Transverse colon (tissue), 4 donors: ENCODE results near the gene THAP9.

Source experiments
- EP300 ChIP-seq: sonication (generic); formaldehyde crosslinking; IDR thresholded peaks from one replicate; pipeline ENCODE4 v1.6.1; 2017; ENCODE audit warnings: antibody characterized with exemption, low read depth
- POLR2A ChIP-seq: fragments of 450-650 bp; IDR thresholded peaks from one replicate; pipeline ENCODE4 v1.6.1; 2016; ENCODE audit warnings: antibody characterized with exemption, mild to moderate bottlenecking, moderate library complexity
- POLR2AphosphoS5 ChIP-seq, 3 donors: sonication (generic); formaldehyde crosslinking; IDR thresholded peaks; one replicate each; pipeline ENCODE4 v1.6.1; 2016; ENCODE audit warnings: antibody characterized with exemption in 3 of 3
- TF ChIP-seq, protein P1 (sequence below), 5 experiments: fragments of 200-600 bp in 3 of 5; fragments of 450-650 bp in 2 of 5; sonication (generic) in 3 of 5; IDR thresholded peaks; 1 replicate in 2 of 5; 2 replicates in 3 of 5; pipeline ENCODE4 v1.5.1; 2016 to 2017; ENCODE audit warnings: antibody characterized with exemption in 5 of 5, inconsistent platforms in 3 of 5, mild to moderate bottlenecking in 2 of 5, moderate library complexity in 1 of 5

DNA sequence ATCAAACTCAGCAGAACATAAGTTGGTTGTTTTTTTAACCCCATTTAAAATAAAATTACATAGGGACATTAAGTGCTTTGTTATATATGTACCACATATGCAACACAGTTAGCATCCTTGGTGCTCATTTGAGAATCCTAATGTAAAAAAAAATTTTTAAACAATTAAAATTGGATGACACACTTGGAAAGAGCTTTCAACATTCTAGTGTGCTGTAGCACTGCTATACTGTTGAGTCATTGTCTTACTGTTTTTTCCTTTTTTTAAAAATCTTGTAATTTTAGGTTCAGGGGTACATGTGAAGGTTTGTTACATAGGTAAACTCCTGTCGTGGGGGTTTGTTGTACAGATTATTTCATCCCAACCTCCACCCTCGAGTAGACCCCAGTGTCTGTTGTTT is 12.8 kb downstream of the THAP9 start:
- TF ChIP-seq, protein P1, sequence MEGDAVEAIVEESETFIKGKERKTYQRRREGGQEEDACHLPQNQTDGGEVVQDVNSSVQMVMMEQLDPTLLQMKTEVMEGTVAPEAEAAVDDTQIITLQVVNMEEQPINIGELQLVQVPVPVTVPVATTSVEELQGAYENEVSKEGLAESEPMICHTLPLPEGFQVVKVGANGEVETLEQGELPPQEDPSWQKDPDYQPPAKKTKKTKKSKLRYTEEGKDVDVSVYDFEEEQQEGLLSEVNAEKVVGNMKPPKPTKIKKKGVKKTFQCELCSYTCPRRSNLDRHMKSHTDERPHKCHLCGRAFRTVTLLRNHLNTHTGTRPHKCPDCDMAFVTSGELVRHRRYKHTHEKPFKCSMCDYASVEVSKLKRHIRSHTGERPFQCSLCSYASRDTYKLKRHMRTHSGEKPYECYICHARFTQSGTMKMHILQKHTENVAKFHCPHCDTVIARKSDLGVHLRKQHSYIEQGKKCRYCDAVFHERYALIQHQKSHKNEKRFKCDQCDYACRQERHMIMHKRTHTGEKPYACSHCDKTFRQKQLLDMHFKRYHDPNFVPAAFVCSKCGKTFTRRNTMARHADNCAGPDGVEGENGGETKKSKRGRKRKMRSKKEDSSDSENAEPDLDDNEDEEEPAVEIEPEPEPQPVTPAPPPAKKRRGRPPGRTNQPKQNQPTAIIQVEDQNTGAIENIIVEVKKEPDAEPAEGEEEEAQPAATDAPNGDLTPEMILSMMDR (IDR thresholded peaks at IDR 0.05) = no peak
- TF ChIP-seq POLR2A (no peak), POLR2AphosphoS5 (IDR thresholded peaks at IDR 0.05) (no peak), EP300 (no peak)
